GM10266 (cell line): Measurements from ENCODE around the gene ARHGEF6.

Experiments used
- DNase-seq: peaks from one replicate; pipeline ENCODE4 v3.0.0; 2012; ENCODE audit errors: extremely low spot score
- TF ChIP-seq, protein P1 (sequence below): IDR thresholded peaks from 2 replicates; pipeline ENCODE4 v1.5.1; 2012; ENCODE audit warnings: mild to moderate bottlenecking, low read depth; ENCODE audit not compliant: control insufficient read depth, insufficient read depth; ENCODE audit errors: missing control alignments

The ARHGEF6 gene

DNA sequence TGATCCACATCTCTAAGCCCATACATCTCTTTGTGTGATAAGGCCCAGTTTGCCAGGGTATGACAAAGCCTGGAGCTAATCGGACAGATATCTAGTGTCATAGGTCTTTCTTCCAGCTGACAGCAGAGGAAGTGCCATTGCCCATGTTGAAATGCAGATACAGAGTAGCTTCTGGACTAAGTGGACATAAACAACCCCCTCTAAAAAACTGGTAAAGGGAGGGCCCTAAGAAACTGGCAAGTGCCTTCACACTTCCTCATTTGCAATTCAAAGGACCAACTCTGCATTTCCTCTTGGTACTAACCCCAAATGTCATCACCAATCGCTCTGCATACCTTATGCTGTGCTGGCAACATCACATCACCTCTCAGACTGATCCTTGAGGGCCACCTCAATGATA, 20.8 kb downstream of the ARHGEF6 start:
- DNase-seq, result no peak
- TF ChIP-seq, protein P1, sequence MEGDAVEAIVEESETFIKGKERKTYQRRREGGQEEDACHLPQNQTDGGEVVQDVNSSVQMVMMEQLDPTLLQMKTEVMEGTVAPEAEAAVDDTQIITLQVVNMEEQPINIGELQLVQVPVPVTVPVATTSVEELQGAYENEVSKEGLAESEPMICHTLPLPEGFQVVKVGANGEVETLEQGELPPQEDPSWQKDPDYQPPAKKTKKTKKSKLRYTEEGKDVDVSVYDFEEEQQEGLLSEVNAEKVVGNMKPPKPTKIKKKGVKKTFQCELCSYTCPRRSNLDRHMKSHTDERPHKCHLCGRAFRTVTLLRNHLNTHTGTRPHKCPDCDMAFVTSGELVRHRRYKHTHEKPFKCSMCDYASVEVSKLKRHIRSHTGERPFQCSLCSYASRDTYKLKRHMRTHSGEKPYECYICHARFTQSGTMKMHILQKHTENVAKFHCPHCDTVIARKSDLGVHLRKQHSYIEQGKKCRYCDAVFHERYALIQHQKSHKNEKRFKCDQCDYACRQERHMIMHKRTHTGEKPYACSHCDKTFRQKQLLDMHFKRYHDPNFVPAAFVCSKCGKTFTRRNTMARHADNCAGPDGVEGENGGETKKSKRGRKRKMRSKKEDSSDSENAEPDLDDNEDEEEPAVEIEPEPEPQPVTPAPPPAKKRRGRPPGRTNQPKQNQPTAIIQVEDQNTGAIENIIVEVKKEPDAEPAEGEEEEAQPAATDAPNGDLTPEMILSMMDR, result no peak

DNA sequence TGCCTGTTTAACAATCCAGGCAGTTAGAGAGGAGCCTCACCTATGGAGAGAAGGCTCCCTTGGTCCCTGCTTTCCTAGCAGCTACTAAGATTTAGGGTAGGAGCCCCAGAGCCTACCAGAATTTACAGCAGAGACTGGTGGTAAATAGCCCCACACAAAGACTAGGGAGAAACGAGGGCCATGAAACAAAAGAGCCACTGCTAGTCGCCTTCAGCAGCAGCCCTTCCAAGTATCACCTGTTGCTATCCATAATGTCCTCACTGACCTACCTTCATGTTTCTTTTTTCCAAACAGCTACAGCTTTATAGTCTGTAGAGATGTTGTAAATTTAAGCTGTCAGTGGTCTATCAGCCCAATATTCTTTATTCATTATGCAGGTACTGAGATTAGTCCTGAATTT, 25.3 kb downstream of the ARHGEF6 start:
- no peak for DNase-seq
- TF ChIP-seq, protein P1, result no peak

DNA sequence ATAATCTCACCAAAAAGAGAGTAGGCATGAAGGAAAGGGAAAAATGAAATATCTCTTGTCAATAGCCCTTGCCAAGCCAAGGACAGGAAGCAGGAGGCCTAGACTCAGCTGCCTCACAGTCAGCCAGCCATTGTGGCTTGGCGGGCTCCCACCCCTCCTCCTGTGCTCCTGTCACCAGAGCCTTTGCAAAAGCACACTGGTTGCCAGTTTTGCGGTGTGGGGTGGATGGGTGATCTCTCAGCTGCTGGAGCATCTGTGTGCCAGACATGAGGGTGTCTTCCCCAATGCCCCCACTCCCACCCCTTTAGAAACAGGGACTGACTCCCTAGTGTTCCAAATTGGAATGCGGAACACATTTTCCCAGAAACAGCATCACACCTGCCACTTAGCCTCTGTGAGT, 26.1 kb downstream of the ARHGEF6 start:
- DNase-seq, result no peak
- TF ChIP-seq, protein P1, result no peak

DNA sequence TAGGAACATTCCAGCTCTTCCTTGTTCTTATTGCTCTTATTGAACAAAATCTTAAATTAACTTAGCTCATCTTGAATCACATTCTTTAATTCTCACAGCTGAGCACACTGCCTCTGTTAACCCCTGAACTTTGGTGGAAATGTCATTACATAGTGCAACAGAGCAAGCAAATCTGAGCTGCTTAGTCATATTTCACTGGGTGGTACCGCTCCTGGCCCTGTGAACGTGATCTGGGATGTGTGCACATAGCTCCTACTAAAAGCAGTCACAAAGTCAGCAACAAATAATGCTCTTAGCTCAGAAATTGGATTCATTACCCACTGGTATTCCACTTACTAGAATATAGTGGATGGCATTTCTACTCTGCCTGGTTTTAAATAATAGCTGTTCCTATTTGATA, 27.9 kb downstream of the ARHGEF6 start:
- TF ChIP-seq, protein P1, result no peak
- no peak for DNase-seq

DNA sequence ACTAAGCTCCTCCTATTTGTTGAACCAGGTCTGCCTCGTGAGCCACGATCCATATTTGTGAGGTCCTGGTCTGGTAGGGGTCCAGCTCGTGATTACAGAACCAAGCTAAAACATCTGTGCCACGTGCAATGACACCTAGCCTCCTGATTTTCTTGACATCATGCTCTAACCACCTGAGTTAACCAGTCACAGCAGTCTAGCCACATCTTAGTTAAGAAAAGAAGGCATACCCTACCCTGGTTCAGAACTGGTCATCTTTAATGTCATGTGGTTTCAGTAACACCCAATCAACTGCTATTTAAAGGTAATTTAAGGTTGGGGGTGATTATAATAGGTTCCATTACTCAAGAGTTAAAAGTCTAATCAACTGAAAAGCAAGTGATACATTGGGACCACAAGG, 28.4 kb downstream of the ARHGEF6 start:
- TF ChIP-seq, protein P1, result no peak
- no peak for DNase-seq

DNA sequence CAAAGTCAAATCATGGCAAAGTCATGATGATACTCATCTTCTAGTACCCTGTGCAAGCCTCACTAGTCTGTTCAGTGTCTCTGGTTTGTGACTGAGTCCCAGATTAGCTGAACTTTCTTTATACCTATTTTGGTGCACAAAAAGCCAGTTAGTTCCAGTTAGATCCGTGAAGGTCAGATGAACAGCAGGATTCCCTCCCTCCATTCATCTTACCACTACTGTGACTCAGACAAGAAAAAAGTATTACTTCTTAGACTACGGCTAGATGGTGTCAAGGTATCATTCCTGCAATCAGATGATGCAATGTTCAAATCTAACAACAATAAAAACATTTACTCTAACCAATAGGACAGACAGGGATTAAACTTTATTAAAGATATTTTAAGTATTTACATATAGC, 30.4 kb downstream of the ARHGEF6 start:
- TF ChIP-seq, protein P1, result no peak
- no peak for DNase-seq

DNA sequence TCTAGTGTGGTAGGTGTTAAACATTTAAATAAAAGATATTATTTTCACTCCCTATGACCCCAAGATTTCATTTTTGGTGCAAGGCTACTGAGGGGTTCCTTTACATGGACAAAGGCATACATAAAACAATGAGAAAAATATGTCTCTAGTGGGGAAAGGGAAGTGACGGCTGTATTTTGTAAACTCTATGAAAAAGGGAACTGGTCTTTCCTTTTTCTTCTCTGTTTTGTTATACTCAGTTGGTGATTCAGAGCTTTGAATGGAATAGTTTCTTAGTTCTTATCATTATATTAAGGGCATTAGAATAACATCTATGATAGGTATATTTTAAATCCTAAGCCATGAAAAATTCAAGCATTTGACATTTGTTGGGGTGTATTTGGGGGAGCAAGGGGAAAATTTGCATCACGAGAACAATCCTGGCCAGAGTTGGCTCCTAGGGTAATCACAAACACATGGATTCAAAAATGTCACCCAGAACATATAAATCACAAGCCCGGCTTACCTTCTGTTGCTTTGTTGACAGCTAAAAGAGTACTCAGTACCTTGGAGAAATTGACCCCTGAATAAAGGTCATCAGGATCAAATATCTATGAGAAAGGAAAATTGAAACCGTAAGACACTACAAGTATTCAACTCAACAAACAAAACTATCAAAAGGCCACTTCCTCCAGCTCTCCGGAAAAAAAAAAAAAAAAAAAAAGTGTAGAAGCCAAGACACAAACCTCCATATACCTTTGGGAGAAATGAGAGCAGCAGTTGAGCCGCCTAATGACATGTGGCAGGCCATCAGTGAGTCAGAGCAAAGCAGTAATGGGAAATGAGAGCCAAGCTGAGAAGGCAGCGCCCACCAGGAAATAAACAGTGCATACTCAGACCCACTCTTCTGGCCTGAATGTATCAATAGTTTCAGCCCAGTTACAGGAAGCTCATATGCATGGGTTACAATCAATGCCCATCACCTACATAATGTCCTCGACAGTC, 33.4 kb downstream of the ARHGEF6 start:
- DNase-seq, result no peak
- TF ChIP-seq, protein P1, result no peak
